SK-N-SH (cell line): ENCODE measurements around the gene TUBD1.

Experiments used
- CTCF ChIP-seq: fragments of 200-600 bp; sonication (generic); IDR thresholded peaks from 2 replicates; pipeline ENCODE4 v1.6.1; 2017; ENCODE audit warnings: antibody characterized with exemption, mild to moderate bottlenecking, moderate library complexity
- EP300 ChIP-seq, 2 experiments: IDR thresholded peaks; 2 replicates each; pipeline versions ENCODE4 v1.4.0 to v1.6.1; 2012; ENCODE audit warnings: borderline replicate concordance in 1 of 2, low read depth in 1 of 2, low read length in 1 of 2
- FOXJ3 ChIP-seq: sonication (generic); formaldehyde crosslinking; IDR thresholded peaks from 2 replicates; pipeline ENCODE4 v1.5.1; 2020; ENCODE audit warnings: mild to moderate bottlenecking, missing genetic modification reagents
- GABPA ChIP-seq: IDR thresholded peaks from 2 replicates; pipeline ENCODE4 v1.4.0; 2012; ENCODE audit warnings: low read depth, mild to moderate bottlenecking
- MAX ChIP-seq: IDR thresholded peaks from 2 replicates; pipeline ENCODE4 v1.4.0; 2012; ENCODE audit warnings: low read depth
- POLR2AphosphoS5 ChIP-seq: IDR thresholded peaks from 2 replicates; pipeline ENCODE4 v1.6.1; 2012; ENCODE audit warnings: low read depth, low read length
- RAD21 ChIP-seq: IDR thresholded peaks from 2 replicates; pipeline ENCODE4 v1.6.1; 2012; ENCODE audit warnings: mild to moderate bottlenecking, low read length
- REST ChIP-seq: IDR thresholded peaks from 2 replicates; pipeline ENCODE4 v1.6.1; 2012; ENCODE audit warnings: mild to moderate bottlenecking, low read depth, low read length, moderate library complexity
- TAF1 ChIP-seq: IDR thresholded peaks from 2 replicates; pipeline ENCODE4 v1.6.1; 2012; ENCODE audit warnings: low read depth, mild to moderate bottlenecking, low read length, moderate library complexity, borderline replicate concordance
- USF2 ChIP-seq: fragments of 150-350 bp; IDR thresholded peaks from 2 replicates; pipeline ENCODE4 v1.6.1; 2017; ENCODE audit warnings: antibody characterized with exemption, low read length, low read depth, borderline replicate concordance
- YY1 ChIP-seq: IDR thresholded peaks from 2 replicates; pipeline ENCODE4 v1.4.0; 2012; ENCODE audit warnings: low read depth, mild to moderate bottlenecking

- TF ChIP-seq REST, result no peak
- no peak for TF ChIP-seq FOXJ3
- no peak for TF ChIP-seq RAD21
- no peak for TF ChIP-seq EP300 (IDR thresholded peaks at IDR 0.05; ENCODE audit: borderline replicate concordance in 1 of 2, low read depth in 1 of 2, low read length in 1 of 2)
- no peak for TF ChIP-seq CTCF
- no peak for TF ChIP-seq USF2
- no peak for TF ChIP-seq MAX
- no peak for TF ChIP-seq GABPA
- TF ChIP-seq TAF1, result no peak
- no peak for TF ChIP-seq POLR2AphosphoS5
- TF ChIP-seq YY1, result no peak
These were observed 23.7 kb upstream of the TUBD1 start for GRCh38 chr17:59916446-59916845.
